GM18498 (cell line): ENCODE results near the gene LCE6A.

Source experiments
- ATAC-seq: cut with Tn5 transposase; IDR thresholded peaks from one replicate; pipeline ENCODE4 v1.9.1; 2021; ENCODE audit warnings: mild to moderate bottlenecking, moderate library complexity; ENCODE audit not compliant: unreplicated experiment

LCE6A gene

GRCh38 chr1:152873495-152873894 is 30.8 kb downstream of the LCE6A start:
- no peak for ATAC-seq

DNA sequence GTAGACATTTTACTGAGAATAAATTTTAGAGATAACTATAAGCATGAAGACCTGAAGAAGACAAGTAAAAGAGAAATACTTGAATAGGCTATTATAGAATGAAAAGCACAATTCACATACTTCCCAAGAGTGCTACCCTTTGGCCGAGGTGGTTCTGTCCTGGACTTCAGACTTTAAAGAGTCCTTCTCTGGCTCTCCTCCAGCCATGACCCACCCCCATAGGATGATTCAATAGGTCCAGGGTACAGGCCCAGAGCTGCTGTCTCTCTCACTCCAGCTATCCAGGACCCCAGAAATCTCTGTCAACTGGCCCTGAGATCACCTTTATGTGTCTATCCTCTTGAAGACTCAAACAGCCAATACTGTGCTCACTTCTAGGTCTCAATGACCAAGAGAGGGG is 34.2 kb downstream of the LCE6A start:
- no peak for ATAC-seq

DNA sequence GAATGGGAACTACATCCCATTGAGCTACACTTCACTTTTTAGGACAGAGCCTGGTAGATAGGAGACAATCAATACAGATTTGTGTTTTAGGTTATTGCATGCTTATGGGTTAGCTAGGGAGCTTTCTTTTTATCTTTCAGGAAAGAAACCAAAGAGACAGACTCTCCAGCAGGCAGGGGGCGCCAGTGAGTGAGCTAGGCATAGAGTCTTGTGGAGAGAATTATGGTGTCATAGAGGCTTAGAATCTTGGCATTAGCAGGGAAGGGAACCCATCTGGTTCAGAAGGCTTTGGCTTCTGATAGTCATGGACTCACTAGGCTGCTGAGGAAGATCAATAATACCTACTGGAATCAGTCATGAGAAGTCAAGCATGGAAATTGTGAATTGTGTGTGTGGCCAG is 35.4 kb downstream of the LCE6A start, which contains the start of gene SMCP:
TSS of gene SMCP (plus strand) at position 281 of the 400 bp plus-strand sequence. CDS start 6,101 bp downstream, outside the sequence.
- ATAC-seq: no peak

DNA sequence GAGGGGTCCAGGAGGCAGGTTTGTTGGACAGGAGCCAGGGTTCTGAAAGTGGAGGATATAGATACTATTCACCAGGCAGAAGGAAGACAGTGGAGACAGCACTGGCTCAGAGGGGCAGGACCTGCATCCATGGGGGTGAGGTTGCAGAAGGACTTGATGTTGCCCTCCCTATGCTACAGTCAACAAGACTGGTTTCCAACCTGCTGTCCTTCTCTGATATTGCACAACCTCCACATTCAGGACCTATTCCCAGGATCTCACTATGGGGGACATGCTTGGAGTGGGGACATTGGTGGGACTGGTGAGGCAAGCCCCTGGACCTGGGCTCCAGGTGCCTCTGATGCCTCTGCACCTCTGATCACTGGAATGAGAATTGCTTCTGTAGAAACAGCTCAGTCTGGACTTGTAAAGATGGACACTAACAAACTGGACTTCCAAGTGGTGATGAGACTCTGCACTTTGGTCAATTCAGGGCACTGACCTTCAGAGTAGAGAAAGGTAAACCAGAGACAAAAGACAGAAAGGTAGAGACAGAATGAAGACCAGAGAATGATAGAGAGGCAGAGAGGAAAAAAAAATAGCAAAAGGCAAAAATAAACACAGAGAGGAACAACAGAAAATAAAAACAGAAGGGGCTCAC is 37.0 kb downstream of the LCE6A start:
- ATAC-seq: no peak

GRCh38 chr1:152880316-152880715 is 37.7 kb downstream of the LCE6A start:
- ATAC-seq: no peak

DNA sequence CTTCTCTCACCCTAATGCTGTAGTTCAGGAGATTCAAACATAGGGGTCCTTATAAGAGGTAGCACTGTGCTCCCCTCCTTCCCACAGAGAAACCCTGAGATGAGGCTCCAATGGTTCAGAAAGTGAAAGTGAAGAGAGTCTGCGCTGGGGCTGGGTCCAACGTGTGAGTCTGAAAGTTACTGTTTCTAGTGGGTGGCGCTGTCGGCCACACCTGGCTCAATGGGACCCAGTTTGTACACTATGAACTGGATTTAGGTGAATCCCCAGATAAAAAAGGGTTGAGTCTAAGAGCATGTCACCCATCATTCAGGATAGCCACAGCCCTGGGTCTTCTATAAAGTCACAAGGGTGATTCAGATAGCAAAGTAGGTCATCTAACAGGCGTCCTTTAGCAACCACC is 38.3 kb downstream of the LCE6A start:
- peak; percentile 62 for ATAC-seq

DNA sequence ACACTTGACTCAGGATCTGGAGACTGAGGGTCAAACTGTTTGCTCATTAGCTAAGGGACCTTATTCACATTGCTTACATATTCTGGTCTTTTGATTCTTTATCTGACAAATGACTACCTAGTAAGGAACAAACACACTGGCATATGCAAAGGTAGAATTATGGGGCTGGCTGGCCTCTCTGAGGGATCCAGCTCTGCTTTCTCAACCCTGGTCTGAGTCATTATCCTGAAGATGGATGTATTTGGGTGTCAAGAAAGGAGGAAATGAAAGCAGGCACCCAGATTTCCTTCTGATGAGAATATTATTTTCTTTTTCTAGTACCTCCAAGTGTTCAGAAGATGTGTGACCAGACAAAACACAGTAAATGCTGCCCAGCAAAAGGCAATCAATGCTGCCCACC is 41.4 kb downstream of the LCE6A start:
- no peak for ATAC-seq

DNA sequence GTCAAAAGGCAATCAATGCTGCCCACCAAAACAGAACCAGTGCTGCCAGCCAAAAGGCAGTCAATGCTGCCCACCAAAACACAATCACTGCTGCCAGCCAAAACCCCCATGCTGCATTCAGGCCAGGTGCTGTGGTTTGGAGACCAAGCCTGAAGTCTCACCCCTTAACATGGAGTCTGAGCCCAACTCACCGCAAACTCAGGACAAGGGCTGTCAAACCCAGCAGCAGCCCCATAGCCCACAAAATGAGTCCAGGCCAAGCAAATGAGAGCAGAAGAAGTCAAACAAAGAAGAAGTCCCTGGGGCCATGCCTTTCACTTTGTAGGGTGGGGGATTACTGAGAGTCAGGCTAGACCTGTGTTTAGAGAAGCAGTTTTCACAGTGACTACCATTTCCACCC is 41.9 kb downstream of the LCE6A start:
- ATAC-seq: no peak

- no peak for ATAC-seq
These were observed 42.4 kb downstream of the LCE6A start for GRCh38 chr1:152884966-152885624.

DNA sequence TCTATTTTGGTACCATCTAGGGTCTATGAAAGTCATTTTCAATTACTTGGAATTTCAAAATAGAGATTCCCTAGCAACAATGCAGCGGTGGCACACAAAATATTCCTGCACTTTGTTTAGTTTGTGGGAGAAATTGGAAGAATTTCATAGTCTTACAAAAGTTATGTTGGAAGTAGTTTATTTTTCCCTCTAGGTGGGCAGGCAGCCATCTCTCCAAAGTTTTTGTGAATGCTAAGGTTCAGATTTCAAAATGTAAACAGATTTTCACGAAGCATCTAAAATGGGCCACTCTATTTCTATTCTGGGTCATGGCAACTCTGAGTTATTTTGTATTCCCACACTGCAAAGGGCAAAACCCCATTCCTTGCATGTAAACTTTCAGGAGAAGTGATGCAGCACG is 43.4 kb downstream of the LCE6A start:
- ATAC-seq: no peak

DNA sequence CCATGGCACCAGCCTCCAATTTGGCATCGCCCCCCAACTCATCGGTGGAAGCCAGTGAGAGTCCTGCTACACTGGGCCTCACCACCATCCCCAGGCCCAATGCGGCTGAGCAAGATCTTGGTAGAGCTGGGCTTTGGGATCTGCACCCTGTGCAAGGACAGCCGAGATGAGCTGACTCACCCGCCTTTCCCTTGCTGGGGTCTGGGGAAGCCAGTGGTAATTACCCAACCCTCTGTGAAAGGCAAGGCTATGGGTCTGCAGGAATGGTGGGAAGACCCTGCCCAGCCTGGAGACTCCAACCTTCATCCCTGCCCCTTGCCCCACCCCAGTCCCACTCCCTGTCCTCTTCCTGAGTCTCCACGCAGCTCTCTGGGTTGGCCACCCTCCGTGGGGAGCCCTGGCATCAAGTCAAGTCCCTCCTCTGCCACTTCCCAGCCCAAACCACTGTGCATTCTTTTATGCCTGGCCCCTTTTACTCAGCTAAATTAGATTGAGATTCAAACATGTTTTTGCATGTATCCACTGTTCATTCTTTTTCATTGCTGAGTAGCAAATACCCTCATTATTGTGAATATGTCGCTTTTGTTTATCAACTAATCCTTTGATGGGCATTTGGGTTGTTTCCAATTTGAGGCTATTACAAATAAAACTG is 44.2 kb downstream of the LCE6A start:
- no peak for ATAC-seq

GRCh38 chr1:152888126-152888525 is 45.5 kb downstream of the LCE6A start:
- no peak for ATAC-seq
